Measurements from ENCODE around the gene RGS2.

RGS2 gene

GRCh38 chr1:192795916-192796618, 12.8 kb upstream of the RGS2 start:
- no peak for DNase-seq (ENCODE audit: low read depth in 2 of 2)

- no peak for DNase-seq (ENCODE audit: low read depth in 2 of 2)
Measured at GRCh38 chr1:192797143-192797542, 11.7 kb upstream of the RGS2 start.

- no peak for DNase-seq (ENCODE audit: low read depth in 2 of 2)
Measured at GRCh38 chr1:192797891-192798290, 10.9 kb upstream of the RGS2 start.

- no peak for DNase-seq (ENCODE audit: low read depth in 2 of 2)
Measured at GRCh38 chr1:192801451-192801850, 7.4 kb upstream of the RGS2 start.

- DNase-seq (ENCODE audit: low read depth in 2 of 2) = no peak
Measured at GRCh38 chr1:192802406-192802805, 6.4 kb upstream of the RGS2 start.

- no peak for DNase-seq (ENCODE audit: low read depth in 2 of 2)
Measured at GRCh38 chr1:192803501-192803900, 5.3 kb upstream of the RGS2 start.

GRCh38 chr1:192805832-192806323, 3.0 kb upstream of the RGS2 start:
- DNase-seq (ENCODE audit: low read depth in 2 of 2) = no peak

- no peak for DNase-seq (ENCODE audit: low read depth in 2 of 2)
Measured at GRCh38 chr1:192807211-192808162, 1.4 kb upstream of the RGS2 start.

GRCh38 chr1:192808163-192808517, 699 bp upstream of the RGS2 start:
- no peak for DNase-seq (ENCODE audit: low read depth in 2 of 2)

- peak; percentile 18 to 33 for DNase-seq (ENCODE audit: low read depth in 2 of 2)
Measured at GRCh38 chr1:192809307-192810252, 741 bp downstream of the RGS2 start.

GRCh38 chr1:192810253-192810880, 1.5 kb downstream of the RGS2 start:
- DNase-seq (ENCODE audit: low read depth in 2 of 2) = no peak

GRCh38 chr1:192811006-192811405, 2.2 kb downstream of the RGS2 start:
- DNase-seq (ENCODE audit: low read depth in 2 of 2) = no peak

- no peak for DNase-seq (ENCODE audit: low read depth in 2 of 2)
Measured at GRCh38 chr1:192811594-192812239, 2.9 kb downstream of the RGS2 start.

- no peak for DNase-seq (ENCODE audit: low read depth in 2 of 2)
Measured at GRCh38 chr1:192812420-192813209, 3.8 kb downstream of the RGS2 start.

GRCh38 chr1:192814805-192815204, 6.0 kb downstream of the RGS2 start:
- DNase-seq (ENCODE audit: low read depth in 2 of 2) = no peak

GRCh38 chr1:192817246-192817645, 8.4 kb downstream of the RGS2 start:
- no peak for DNase-seq (ENCODE audit: low read depth in 2 of 2)

GRCh38 chr1:192821296-192821695, 12.5 kb downstream of the RGS2 start:
- no peak for DNase-seq (ENCODE audit: low read depth in 2 of 2)

GRCh38 chr1:192824511-192824910, 15.7 kb downstream of the RGS2 start:
- no peak for DNase-seq (ENCODE audit: low read depth in 2 of 2)

GRCh38 chr1:192826791-192827546, 18.1 kb downstream of the RGS2 start:
- DNase-seq (ENCODE audit: low read depth in 2 of 2) = no peak
